ENCODE results near the gene KRT6B. TPM values are rescaled to one million over a fixed set of nuclear protein-coding genes. Genes with fewer than 3 reads are reported as not detected.

Gene KRT6B
- total RNA-seq, 1 experiment from 2014 or later = 7.7 TPM

DNA sequence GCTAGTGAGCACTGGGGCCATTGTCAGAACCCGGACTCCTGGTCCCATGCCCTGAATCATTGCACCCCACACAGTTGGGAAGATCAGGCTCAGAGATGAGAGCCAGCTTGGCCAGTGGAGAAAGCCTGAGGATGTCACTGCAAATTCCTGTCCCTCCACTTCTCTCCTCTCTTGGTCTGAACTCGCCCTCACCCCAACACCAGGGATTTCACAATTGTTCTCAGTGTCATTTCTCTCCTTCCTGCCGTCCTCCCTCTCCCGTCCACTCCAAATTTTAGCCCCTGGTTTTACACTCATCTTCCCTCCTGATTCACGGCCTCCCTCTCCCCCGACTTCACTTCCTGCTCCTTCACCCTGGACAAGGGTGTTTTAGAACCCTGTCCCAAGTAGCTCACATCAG, 28.9 kb downstream of the KRT6B start:
- intact Hi-C loops (cut with micrococcal nuclease) = no loop called here
- Histone ChIP-seq H3K9ac (ENCODE audit: low read length) (no peak overlapping the region), H3K79me2 (ENCODE audit: low read length) (no peaks in the 10 kb centered on the region), H3F3A (ENCODE audit: low read length, unreplicated experiment) (no peaks in the 10 kb centered on the region), H4K20me1 (ENCODE audit: low read length) (no peaks in the 10 kb centered on the region), H3K4me2 (ENCODE audit: low read length) (no peak overlapping the region), H3K4me1 (ENCODE audit: insufficient read depth, low read length) (peaks cover 19% of the 10 kb centered on the region; the same call in 1 of the 2 replicates), H2AFZ (ENCODE audit: low read length) (no peak overlapping the region), H3K9me2 (replicated peaks; ENCODE audit: low read length) (no peaks in the 10 kb centered on the region), H3K27me3 (ENCODE audit: low read length) (no peaks in the 10 kb centered on the region), H3K27ac (ENCODE audit: low read length) (no peak overlapping the region), H3K36me3 (ENCODE audit: low read depth, low read length) (no peaks in the 10 kb centered on the region), H3K4me3 (ENCODE audit: low read length) (no peak overlapping the region), H3K9me3 (ENCODE audit: low read length) (no peaks in the 10 kb centered on the region)
- DNase-seq (no peak), ATAC-seq (no peak)
- no peak for TF ChIP-seq CTCF (conservative IDR thresholded peaks at IDR 0.05; ENCODE audit: low read depth, low read length)
- TF ChIP-seq EZH2 (IDR thresholded peaks at IDR 0.05; ENCODE audit: low read length, unreplicated experiment) = no peak
- no peak for TF ChIP-seq EZH2phosphoT487 (IDR thresholded peaks at IDR 0.05; ENCODE audit: borderline replicate concordance, low read length)
- no TSS peak for BruUV-seq (replicated peaks)
- CTCF ChIA-PET = no interaction called here
- POLR2A ChIA-PET (ENCODE audit: unreplicated experiment) = no interaction called here

DNA sequence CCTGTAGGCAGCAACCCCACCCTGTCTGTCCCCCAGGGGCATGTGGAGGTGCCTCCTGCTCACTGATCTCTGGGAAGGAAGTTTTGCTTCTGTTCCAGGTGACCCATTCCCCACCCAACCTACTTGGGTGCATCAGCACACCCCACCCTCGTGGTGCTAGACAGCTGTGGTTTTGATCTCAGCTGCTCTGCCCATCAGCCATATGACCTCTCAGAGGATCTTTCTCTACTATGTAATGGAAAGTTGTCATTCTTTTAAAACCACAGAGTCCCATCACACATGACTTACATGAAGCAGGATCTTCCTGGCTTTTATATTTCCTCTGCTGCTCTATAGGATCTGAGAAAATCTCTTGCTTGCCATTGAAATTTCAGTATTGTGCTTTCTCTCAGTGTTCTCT, 32.3 kb downstream of the KRT6B start:
- TF ChIP-seq EZH2 (IDR thresholded peaks at IDR 0.05; ENCODE audit: low read length, unreplicated experiment) (no peak), CTCF (conservative IDR thresholded peaks at IDR 0.05; ENCODE audit: low read depth, low read length) (no peak), EZH2phosphoT487 (IDR thresholded peaks at IDR 0.05; ENCODE audit: borderline replicate concordance, low read length) (no peak)
- no TSS peak for BruUV-seq (replicated peaks)
- ATAC-seq = no peak
- H3K4me2 ChIP-seq (ENCODE audit: low read length) = no peak overlapping the region
- no peak overlapping the region for H3K9ac ChIP-seq (ENCODE audit: low read length)
- H3K9me2 ChIP-seq (replicated peaks; ENCODE audit: low read length) = no peaks in the 10 kb centered on the region
- CTCF ChIA-PET = no interaction called here
- H3K79me2 ChIP-seq (ENCODE audit: low read length) = no peaks in the 10 kb centered on the region
- no peaks in the 10 kb centered on the region for H4K20me1 ChIP-seq (ENCODE audit: low read length)
- H3K27me3 ChIP-seq (ENCODE audit: low read length) = no peaks in the 10 kb centered on the region
- no peak for DNase-seq
- POLR2A ChIA-PET (ENCODE audit: unreplicated experiment) = no interaction called here
- intact Hi-C loops (cut with micrococcal nuclease) = no loop called here
- no peaks in the 10 kb centered on the region for H3K36me3 ChIP-seq (ENCODE audit: low read depth, low read length)
- no peaks in the 10 kb centered on the region for H3K9me3 ChIP-seq (ENCODE audit: low read length)
- H3K27ac ChIP-seq (ENCODE audit: low read length) = no peak overlapping the region
- H3F3A ChIP-seq (ENCODE audit: low read length, unreplicated experiment) = no peaks in the 10 kb centered on the region
- H3K4me1 ChIP-seq (ENCODE audit: insufficient read depth, low read length) = peaks cover 16% of the 10 kb centered on the region; the same call in 1 of the 2 replicates
- no peak overlapping the region for H3K4me3 ChIP-seq (ENCODE audit: low read length)
- no peak overlapping the region for H2AFZ ChIP-seq (ENCODE audit: low read length)

DNA sequence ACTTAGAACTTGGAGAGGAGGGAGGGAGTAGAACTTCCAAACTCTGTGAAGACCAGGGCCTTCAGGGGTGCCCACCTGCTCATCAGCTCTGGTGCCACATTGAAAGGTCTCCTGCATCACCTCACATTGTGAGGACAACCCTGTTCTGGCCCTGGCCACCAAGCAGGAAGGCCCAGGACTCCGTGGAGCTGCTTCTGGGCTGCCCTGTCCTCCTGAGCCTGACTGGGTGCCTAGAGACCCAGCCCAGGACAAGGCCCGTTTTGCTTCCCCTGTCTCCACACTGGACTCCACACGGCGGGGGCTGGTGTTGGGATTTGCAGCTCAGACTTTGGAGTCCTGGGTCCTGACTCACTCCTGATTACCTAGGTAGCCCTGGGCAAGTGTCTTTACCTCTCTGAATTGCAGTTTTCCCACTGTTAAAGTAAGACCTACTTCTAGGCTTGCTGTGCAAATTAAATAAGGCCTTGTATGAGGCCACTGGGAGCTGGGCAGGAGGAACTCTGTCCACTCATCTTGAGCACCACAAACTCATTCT, 33.3 kb downstream of the KRT6B start:
- POLR2A ChIA-PET (ENCODE audit: unreplicated experiment) = no interaction called here
- H3K9me2 ChIP-seq (replicated peaks; ENCODE audit: low read length) = no peaks in the 10 kb centered on the region
- ATAC-seq (no peak), DNase-seq (peak; percentile 21)
- intact Hi-C loops (cut with micrococcal nuclease) = no loop called here
- no peak overlapping the region for H3K4me3 ChIP-seq (ENCODE audit: low read length)
- no peaks in the 10 kb centered on the region for H3K36me3 ChIP-seq (ENCODE audit: low read depth, low read length)
- no peaks in the 10 kb centered on the region for H3K79me2 ChIP-seq (ENCODE audit: low read length)
- no peak overlapping the region for H3K27ac ChIP-seq (ENCODE audit: low read length)
- H2AFZ ChIP-seq (ENCODE audit: low read length) = no peak overlapping the region
- no peak overlapping the region for H3K9ac ChIP-seq (ENCODE audit: low read length)
- no peaks in the 10 kb centered on the region for H4K20me1 ChIP-seq (ENCODE audit: low read length)
- peaks cover 9% of the 10 kb centered on the region; the same call in 1 of the 2 replicates for H3K4me1 ChIP-seq (ENCODE audit: insufficient read depth, low read length)
- H3F3A ChIP-seq (ENCODE audit: low read length, unreplicated experiment) = no peaks in the 10 kb centered on the region
- no peak for TF ChIP-seq EZH2 (IDR thresholded peaks at IDR 0.05; ENCODE audit: low read length, unreplicated experiment)
- no peak for TF ChIP-seq CTCF (conservative IDR thresholded peaks at IDR 0.05; ENCODE audit: low read depth, low read length)
- TF ChIP-seq EZH2phosphoT487 (IDR thresholded peaks at IDR 0.05; ENCODE audit: borderline replicate concordance, low read length) = no peak
- H3K4me2 ChIP-seq (ENCODE audit: low read length) = no peak overlapping the region
- H3K9me3 ChIP-seq (ENCODE audit: low read length) = no peaks in the 10 kb centered on the region
- H3K27me3 ChIP-seq (ENCODE audit: low read length) = no peaks in the 10 kb centered on the region
- CTCF ChIA-PET = no interaction called here
- BruUV-seq (replicated peaks) = no TSS peak

Measured in PC-3 (cell line).